ENCODE results near the gene ADPRH. TPM values are rescaled to one million over a fixed set of nuclear protein-coding genes. Genes with fewer than 3 reads are reported as not detected.

ADPRH gene
- 0.70 and 1.3 TPM in 2 replicates for polyA plus RNA-seq

DNA sequence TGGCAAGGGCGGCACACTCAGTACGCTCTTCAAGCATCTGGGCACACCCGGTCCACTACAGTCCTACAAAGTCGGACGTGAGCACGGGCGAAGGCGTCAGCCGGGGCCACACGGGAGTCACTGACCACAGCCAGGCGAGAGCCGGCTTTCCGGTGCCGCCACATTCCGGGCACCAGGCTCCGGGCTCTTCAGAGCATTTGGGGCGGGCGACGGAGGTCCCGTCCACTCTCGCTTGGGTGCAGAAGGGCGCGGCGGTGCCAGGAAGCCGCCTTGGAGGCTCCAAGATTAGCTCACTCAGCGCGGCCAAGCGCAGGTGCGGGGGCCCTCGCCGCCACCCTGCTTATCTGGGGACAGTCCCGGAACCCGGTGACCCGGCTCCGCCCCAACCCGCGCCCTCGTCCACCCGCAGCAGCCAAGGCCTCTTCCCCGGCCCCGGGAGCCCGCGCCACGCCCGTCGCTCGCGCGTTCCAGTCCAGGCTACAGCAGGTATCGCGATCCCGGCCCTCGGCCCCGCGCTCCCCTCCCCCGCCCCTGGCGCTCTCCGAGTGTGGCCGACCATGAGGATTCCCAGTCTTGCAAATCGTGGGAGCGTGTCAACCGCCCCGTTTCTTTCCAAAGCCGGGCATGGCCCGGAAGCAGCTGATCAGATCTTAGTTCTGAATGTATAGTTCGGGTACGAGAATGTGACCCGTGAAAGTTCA, at the start of gene ADPRH:
TSS of gene ADPRH (plus strand) at position 127 of the 701 bp plus-strand sequence. CDS start 2,678 bp downstream, outside the sequence.

DNA sequence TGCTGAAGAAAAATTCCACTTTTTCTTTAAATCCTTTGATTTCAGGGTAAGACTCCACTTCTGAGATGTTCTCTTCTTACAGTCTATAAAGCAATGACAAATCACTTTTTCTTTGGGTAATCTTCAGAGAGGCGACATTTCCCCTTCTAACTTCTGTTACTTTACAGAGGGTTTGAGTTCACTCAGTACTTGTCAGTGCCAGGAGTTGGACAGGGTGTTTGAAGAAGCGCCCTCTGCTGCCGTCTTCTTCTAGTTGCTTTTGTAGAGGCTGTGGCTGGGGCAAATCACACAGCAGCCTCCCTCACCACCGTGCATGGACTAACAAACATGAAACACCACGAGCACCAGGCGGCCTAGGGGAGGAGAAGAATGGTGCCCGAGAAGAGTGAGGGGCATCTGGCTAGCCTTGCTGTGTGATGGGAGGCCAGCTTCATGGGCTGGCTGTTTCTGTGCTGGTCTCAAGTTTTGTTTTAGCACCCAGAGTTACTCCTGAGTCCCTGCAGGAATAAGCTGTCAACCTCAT, 19.8 kb upstream of the ADPRH start, which contains the start of gene CD80:
TSS of gene CD80 (minus strand) at position 174 of the 523 bp plus-strand sequence. CDS start 1,886 bp downstream, outside the sequence.

DNA sequence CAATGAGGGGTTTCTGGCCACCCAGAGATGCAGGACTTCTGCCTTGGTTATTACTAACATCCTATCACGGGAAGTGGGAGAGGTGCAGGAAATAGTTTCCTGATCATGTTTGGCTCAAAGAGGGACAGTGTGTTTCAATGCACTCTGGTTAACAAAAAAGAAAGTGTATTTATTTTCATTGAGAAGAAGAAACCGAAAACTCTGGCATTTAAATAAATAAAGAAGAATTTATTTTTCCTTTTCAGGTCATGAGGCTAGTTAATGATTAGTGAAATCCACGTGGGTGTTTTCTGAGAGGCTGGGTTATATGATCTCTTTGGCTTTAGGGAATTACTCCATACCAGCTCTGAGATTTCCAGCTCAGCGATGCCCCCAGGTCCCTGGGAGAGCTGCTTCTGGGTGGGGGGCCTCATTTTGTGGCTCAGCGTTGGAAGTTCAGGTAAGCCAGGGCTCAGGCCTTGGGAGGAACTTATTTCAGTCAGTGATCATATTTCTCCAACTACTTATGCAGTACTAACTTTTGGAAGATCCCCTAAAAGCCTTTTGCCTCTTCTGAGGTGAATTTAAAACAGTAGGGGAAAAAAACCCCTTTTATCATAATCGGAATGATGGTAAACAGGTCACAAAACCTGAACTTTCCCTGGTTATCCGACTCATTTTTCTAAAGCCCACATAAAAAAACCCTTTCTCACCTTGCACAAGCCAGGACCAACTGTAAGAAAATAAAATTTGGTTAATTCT, 18.4 kb downstream of the ADPRH start, which contains the start of gene PLA1A:
TSS of gene PLA1A (plus strand) at position 338 of the 741 bp plus-strand sequence. CDS start at position 367, 29 bp downstream.

Other genes with a start within 250 kb of the ADPRH start
- 0.22 and 1.8 TPM in 2 replicates for gene TMEM39A, start 115.9 kb upstream of the ADPRH start, polyA plus RNA-seq
- 32.5 and 38.2 TPM in 2 replicates for gene POGLUT1, start 110.5 kb upstream of the ADPRH start, polyA plus RNA-seq
- gene TIMMDC1, start 80.9 kb upstream of the ADPRH start, polyA plus RNA-seq: 201 and 238 TPM in 2 replicates
- gene CD80, start 19.9 kb upstream of the ADPRH start, polyA plus RNA-seq: 4.7 TPM in 1 of 2 replicates, not detected in the other
- gene PLA1A, start 18.4 kb downstream of the ADPRH start, polyA plus RNA-seq: 0.24 TPM in 1 of 2 replicates, not detected in the other
- not detected in 2 replicates for gene POPDC2, start 81.1 kb downstream of the ADPRH start, polyA plus RNA-seq
- gene COX17, start 97.9 kb downstream of the ADPRH start, polyA plus RNA-seq: 326 and 458 TPM in 2 replicates
- gene CFAP91, start 123.5 kb downstream of the ADPRH start, polyA plus RNA-seq: 10.5 and 17.1 TPM in 2 replicates
- gene NR1I2, start 202.6 kb downstream of the ADPRH start, polyA plus RNA-seq: 0.31 TPM in 1 of 2 replicates, not detected in the other